COR-L47 (cell line): Measurements from ENCODE around the gene SLC7A5.
A peak's percentile ranks its signal among the peaks of the same experiment; 100 is the strongest.
"Not testable (repeated sequence)": the region's sequence is repeated elsewhere in the genome, so short reads cannot be mapped to it uniquely, and the experiment has no call there.

Source experiments
- DNase-seq: peaks from one replicate; lab custom pipeline; 2025; lab: John Stamatoyannopoulos, UW

The SLC7A5 gene

GRCh38 chr16:87822108-87822970 lies 47.0 kb downstream of the SLC7A5 start:
- DNase-seq = no peak

GRCh38 chr16:87821376-87822107 lies 47.8 kb downstream of the SLC7A5 start:
- DNase-seq = no peak

DNA sequence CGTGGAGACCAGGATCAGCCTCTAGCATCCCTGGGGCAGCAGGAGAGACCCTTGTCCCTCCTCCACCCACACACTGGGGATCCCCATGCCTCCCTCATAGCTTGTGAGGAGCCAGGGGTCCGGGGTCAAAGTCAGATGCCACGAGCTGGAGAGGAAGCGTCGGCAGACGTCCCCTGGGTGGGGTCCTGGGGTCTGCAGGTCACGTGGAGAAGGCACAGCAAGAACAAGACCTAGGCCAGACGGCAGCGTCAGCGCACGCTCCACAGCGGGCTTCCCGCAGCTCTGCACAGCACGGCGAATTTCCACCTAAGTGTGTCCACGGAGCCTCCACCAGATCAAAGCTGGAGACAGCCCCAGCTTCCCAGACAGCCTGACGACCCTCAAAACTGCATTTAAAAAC lies 49.3 kb downstream of the SLC7A5 start:
- no peak for DNase-seq

DNA sequence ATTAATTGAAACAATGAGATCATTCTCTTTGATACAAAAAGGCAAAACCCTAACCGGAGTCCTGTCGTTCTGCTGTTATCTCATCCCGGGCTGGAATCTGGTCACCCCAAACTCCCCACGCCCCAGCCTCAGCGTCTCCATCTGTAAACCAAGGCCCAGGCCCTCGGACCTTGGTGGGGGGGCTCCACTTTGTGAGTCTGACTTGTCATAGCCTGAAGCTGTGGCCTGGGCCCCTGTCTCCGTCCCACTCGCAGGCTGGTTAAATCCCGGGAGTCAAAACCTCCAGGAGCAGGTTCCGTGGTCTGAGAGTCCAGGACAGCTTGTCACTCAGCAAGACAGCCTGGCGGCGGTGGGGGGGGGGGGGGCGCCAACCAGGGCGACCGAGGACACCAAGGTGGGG lies 50.0 kb downstream of the SLC7A5 start:
- no peak for DNase-seq

GRCh38 chr16:87818533-87819161 lies 50.7 kb downstream of the SLC7A5 start:
- no peak for DNase-seq

DNA sequence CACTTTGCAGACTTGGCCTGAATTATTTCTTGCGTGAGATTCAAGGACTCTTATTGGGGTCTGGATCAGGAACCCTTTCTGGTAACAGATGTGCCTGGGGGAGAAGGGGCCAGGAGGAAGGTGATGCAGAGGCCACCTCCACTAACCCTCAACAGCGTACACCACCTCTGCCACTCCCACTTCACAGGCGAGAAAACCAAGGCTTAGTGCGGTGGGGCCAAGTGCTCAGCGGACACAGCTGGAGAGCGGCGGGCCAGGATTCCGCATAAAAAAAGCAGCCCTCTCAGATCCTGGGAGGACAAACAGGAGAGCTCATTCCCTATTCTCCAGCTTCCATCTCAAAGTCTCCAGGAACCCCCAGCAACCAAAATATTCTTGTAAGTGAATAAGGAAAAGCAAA lies 51.4 kb downstream of the SLC7A5 start:
- DNase-seq = no peak

GRCh38 chr16:87817370-87817769 lies 51.9 kb downstream of the SLC7A5 start:
- DNase-seq = not testable (repeated sequence)

DNA sequence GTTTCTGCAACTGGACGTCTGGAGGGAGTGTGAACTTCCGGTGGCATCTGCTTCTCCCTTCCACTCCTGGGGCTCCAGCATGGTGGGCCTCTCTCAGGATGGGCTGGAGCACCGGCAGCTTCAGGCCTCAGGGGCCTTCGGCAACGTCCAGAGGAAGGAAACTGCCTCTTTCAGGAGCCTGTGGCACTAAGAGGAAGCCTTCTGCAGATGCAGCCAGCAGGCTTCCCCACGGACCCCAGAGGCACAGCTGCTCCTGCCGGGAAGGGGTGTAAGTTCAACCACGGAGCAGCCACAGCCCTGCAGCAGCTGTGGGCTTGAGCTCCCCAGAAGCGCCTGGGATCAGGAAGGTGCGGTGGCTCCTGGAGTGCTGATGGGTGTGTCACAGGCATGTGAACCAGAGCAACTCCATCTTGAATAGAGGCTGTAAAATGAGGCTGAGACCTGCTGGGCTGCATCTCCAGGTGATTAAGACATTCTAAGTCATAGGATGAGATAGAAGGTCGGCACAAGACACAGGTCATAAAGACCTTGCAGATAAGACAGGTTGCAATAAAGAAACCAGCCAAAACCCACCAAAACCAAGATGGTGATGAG lies 52.7 kb downstream of the SLC7A5 start:
- no peak for DNase-seq

DNA sequence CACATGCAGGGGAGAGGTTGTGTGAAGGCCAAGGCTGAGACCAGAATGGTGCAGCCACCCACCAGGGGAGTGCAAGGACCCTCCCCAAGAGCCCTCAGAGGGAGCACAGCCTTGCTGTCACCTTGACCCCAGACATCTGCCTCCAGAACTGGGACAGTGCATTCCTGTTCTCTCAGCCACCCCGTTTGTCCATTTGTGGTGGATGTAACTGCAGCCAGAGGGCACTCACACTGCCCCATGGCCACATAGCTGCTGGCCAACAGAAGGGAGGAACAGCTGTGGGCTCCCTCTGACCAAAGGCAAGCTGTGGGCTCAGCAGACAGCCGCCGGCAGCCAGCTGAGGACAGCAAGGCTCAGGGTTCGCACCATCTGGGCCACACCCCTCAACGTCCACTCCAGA lies 53.7 kb downstream of the SLC7A5 start:
- no peak for DNase-seq

DNA sequence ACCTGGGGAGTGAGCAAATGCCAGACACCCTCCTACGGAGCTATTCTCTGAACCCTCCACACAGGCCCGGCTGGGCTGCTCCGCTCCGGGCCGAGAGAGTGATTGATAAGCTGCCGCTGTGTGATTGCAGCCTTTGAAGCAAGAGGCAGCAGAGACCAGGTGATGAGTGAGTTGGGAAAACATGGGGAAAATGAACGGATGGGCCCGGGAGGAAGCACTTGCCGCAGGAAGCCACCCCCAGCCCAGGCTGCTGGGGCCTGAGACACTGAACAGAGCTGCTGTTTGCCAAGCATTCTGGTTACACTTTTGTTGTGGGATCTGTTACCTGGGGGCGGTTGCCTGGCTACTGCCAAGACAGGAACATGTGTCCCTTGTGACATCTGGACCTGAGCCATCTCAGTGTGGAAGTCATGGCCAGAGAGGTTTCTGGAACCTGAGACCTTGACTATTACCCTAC lies 57.1 kb downstream of the SLC7A5 start:
- peak; percentile 51 for DNase-seq

GRCh38 chr16:87811454-87811853 lies 57.9 kb downstream of the SLC7A5 start:
- DNase-seq = not testable (repeated sequence)

GRCh38 chr16:87809150-87809902 lies 60.0 kb downstream of the SLC7A5 start:
- no peak for DNase-seq

GRCh38 chr16:87808108-87808507 lies 61.2 kb downstream of the SLC7A5 start:
- no peak for DNase-seq

DNA sequence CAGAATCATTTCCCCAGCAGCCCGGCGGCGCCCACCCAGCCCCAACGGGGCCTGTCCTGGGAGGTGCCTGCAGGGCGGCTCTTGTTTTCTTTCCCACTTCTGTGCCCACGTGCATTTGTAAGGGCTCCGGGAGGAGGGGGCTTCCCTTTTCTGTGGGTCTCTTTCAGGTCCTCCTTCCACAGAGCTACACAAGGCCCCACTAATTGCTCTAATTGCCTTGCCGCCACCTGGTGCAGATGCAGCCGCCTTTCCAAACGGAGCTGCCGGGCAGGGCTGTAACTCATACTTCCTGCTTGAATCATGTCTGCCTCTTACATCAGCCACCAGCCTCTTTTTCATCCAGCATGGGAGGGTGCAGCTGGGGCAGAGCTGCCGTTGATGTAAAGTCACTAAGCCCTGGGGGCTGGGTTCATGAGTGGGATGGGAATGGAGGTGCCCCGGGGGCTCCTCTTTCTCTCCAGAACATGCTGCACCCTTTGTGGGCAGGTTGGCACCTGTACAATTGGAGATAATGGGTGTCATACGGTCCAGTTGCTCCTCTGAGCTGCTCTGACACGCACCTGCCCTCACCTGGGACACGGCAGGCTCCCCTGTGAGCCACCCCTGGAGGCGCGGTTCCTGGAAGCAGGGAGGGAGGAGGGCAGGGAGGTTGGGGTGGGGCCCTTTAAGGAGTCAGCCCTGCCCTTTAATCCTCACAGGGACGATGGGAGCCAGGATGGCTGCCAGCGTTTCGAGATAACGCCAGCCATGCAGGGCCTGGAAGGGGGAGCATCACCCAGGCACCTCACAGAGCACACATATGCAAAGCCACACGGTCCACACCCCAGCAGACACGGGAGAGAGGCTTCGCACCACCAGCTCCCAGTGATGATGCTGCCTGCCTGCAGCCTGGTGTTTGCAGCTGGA lies 62.4 kb downstream of the SLC7A5 start:
- DNase-seq = peak; percentile 97

DNA sequence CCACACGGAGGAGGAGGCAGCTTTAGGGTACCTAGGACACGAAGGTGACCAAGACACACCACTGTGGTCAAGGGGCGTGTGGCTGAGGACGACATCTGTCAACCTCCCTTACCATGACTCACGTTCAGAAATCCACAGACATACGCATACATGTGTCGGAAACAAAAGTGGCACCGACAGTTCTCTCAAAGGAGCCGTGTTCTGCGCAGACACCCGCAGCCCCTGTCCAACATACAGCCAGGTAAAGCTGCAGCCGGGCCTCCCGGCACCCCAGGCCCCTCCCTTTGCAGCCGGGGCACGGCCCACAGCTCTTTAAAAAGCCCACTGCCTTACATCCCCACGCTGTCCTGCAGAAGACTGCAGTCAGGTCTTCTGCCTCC lies 63.1 kb downstream of the SLC7A5 start:
- DNase-seq = no peak

DNA sequence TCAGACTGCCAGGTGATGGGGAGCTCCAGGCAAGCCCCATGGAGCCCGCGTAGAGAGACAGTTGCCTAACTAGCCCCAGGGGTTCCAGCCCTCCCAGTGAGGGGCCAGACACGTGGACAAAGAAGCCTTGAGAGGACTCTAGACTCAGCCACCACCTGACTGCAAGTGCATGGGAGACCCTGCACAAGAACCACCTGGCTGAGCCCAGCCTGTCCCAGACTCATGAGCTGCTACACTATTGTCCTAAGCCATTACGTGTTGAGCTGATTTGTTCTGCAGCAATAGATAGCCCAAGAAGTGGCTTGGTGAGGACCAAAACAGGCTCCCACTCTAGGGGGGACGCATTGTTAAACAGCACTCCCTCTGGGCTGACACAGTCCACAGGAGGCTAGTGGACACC lies 65.9 kb downstream of the SLC7A5 start:
- no peak for DNase-seq

GRCh38 chr16:87802670-87803069 lies 66.6 kb downstream of the SLC7A5 start:
- no peak for DNase-seq

DNA sequence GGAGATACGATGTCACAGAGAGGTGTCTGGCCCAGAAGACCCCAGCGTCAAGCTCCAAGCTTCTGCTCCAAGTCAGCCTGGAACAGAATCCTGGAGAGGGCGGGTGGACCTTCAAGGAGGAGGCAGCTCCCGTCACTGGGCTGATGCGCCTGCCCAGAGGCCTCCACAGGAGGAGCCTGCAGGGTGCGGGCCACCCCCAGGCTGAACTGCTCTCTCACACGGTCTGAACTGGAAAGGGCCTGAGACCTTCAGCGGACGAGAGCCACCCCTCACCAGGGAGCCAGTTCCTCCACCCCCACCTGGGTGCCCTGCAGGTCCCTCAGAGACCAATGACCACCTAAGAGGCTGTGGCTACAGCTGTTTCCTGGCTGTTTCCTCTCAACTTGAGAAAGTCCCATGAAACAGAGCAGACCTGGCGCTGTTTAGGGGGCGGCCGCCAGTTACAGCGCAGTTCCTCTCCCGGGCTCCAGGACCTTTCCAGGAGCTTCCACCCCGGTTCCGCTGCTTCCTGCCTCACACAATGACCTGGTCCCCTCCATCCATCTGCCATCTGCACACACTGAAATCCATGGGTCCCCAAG lies 67.5 kb downstream of the SLC7A5 start:
- DNase-seq = no peak

DNA sequence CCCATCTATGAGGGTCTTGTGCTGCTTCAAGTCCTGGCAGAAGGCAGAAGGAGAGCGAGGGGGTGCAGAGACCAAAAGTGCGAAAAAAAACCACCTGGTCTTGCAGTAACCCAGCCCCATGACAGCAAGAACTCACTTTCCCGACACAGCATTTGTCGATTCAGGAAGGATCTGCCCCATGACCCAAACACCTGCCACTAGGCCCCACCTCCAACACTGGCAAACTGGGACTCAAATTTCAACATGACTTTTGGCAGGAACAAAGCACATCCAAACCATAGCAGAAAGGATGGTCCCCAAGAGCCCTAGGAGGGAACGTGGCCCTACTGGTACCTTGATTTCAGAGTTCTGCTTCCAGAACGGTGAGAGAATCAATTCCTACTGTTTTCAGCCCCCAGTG lies 68.8 kb downstream of the SLC7A5 start:
- DNase-seq = no peak

- no peak for DNase-seq
Measured at GRCh38 chr16:87795336-87795735, 74.0 kb downstream of the SLC7A5 start.
